Fibroblast of the aortic adventitia (primary cell): ENCODE data around the gene ZDHHC11. TPM values are rescaled to one million over a fixed set of nuclear protein-coding genes. Genes with fewer than 3 reads are reported as not detected.
"Not testable (repeated sequence)": the region's sequence is repeated elsewhere in the genome, so short reads cannot be mapped to it uniquely, and the experiment has no call there.

ENCODE experiments used
- DNase-seq: peaks from one replicate; pipeline ENCODE4 v3.0.0-alpha.2; 2010; ENCODE audit warnings: low read depth
- H3K4me3 ChIP-seq: 2 replicates; pipeline ENCODE4 v1.5.1; 2011; ENCODE audit warnings: low read depth, mild to moderate bottlenecking, control low read depth, low read length, moderate library complexity
- CTCF ChIP-seq: IDR thresholded peaks from 2 replicates; pipeline ENCODE4 v1.5.1; 2011; ENCODE audit warnings: mild to moderate bottlenecking, low read length, control low read depth, inconsistent platforms; ENCODE audit not compliant: insufficient read depth
- total RNA-seq: library from RNA; depleted of rRNA; stranded (reverse); fragments of >200 nt; gene quantifications from 2 replicates; pipeline ENCODE4 v1.2.3, GENCODE V29; 2012; ENCODE audit warnings: low replicate concordance

Gene ZDHHC11
- total RNA-seq, 1 donor = 0.36 TPM

GRCh38 chr5:777756-778161 is 73.0 kb downstream of the ZDHHC11 start:
- DNase-seq = no peak
- H3K4me3 ChIP-seq = no peak overlapping the region
- no peak for TF ChIP-seq CTCF

GRCh38 chr5:776862-777711 is 73.7 kb downstream of the ZDHHC11 start:
- TF ChIP-seq CTCF = no peak
- no peak overlapping the region for H3K4me3 ChIP-seq
- DNase-seq = no peak

- TF ChIP-seq CTCF = no peak
- no peak overlapping the region for H3K4me3 ChIP-seq
- DNase-seq = no peak
These were observed 74.6 kb downstream of the ZDHHC11 start for GRCh38 chr5:775961-776861.

GRCh38 chr5:775595-775960 is 75.2 kb downstream of the ZDHHC11 start:
- not testable (repeated sequence) for DNase-seq

GRCh38 chr5:774854-775505 is 75.8 kb downstream of the ZDHHC11 start:
- not testable (repeated sequence) for H3K4me3 ChIP-seq, DNase-seq

More at GRCh38 chr5:775595-775960, 75.2 kb downstream of the ZDHHC11 start:
- H3K4me3 ChIP-seq = not testable (repeated sequence)

- DNase-seq, H3K4me3 ChIP-seq: not testable (repeated sequence)
These were observed 76.5 kb downstream of the ZDHHC11 start for GRCh38 chr5:774304-774703.

- no peak overlapping the region for H3K4me3 ChIP-seq
- TF ChIP-seq CTCF = no peak
- DNase-seq = no peak
These were observed 77.1 kb downstream of the ZDHHC11 start for GRCh38 chr5:773517-774264.

GRCh38 chr5:772931-773330 is 77.9 kb downstream of the ZDHHC11 start:
- DNase-seq, H3K4me3 ChIP-seq: not testable (repeated sequence)

GRCh38 chr5:772547-772890 is 78.3 kb downstream of the ZDHHC11 start:
- DNase-seq, H3K4me3 ChIP-seq: not testable (repeated sequence)

- not testable (repeated sequence) for H3K4me3 ChIP-seq, DNase-seq
These were observed 78.8 kb downstream of the ZDHHC11 start for GRCh38 chr5:771841-772546.

GRCh38 chr5:771087-771781 is 79.6 kb downstream of the ZDHHC11 start:
- H3K4me3 ChIP-seq, DNase-seq: not testable (repeated sequence)

GRCh38 chr5:770585-770984 is 80.2 kb downstream of the ZDHHC11 start:
- H3K4me3 ChIP-seq, DNase-seq: not testable (repeated sequence)
